ENCODE results near the gene LNX2.
"Not testable (repeated sequence)": the region's sequence is repeated elsewhere in the genome, so short reads cannot be mapped to it uniquely, and the experiment has no call there.

The LNX2 gene

DNA sequence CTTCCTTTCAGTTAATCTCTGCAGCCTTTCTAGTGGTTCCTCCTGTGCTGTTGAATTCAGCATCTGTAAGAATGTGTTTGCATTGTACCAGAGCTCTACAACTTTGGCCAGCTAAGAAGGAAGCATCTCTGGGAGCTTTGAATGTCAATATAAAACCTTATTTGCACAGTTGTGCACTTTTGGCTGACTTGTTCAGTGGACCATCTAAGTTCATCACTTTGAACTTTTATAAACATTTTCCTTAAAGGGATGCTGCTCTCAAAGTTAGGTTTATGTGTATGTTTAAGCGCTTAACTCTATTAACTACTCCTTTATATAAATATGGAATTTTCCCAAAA lies 16.9 kb upstream of the LNX2 start:
- no peak for DNase-seq (ENCODE audit: low read depth in 2 of 2)

DNA sequence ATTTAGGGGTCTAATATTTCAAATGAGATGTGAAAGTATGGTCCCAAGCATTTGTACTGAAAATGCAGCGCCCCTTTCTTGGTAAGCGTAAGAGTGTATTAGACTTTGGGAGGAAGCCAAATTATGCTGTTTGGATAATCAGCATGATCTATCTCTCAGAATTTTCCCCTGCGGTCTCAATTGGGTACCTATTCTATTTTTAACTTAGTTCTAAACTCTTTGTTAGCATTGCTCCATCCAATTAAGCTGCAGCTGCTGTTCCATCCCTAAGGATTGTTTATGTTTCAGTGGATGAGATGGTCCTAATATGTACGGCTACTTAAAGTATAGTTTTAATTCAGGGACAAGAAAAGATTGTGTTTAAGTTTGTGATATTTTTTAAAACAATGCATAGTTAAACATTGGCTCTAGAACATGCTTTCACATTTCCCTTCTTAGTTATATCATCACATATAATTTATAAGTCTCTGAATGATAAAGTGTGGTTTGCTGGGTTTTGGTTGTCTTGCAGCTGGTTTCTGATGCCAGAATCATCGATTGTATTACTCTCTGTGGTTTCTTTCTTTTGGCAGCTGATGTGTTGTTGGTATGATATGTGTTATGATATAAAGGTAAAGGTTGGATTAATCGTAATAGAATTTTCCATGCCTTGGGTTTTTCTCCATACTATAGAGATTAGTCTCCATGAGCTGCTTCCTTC lies 16.4 kb upstream of the LNX2 start:
- peak in 1 of 2 experiments; percentile 40 for DNase-seq (ENCODE audit: low read depth in 2 of 2)

DNA sequence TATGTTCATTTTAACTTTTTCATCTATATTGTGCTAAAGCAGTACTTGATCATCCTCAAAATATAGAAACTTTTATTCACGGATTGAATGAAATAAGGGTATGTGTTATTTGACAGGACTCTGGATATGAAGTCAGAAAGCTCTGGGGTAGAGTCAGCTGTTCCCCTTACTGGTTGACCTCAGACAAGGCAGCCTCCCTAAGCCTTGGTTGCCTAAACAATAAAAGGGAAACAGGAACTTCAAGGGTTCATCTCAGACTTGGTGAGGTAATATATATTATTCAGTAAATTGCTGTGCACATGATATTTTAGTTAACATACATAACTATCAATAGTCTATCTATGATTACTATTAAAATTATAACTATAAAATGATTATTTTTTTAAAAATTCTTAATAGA lies 14.9 kb upstream of the LNX2 start:
- DNase-seq (ENCODE audit: low read depth in 2 of 2) = no peak

DNA sequence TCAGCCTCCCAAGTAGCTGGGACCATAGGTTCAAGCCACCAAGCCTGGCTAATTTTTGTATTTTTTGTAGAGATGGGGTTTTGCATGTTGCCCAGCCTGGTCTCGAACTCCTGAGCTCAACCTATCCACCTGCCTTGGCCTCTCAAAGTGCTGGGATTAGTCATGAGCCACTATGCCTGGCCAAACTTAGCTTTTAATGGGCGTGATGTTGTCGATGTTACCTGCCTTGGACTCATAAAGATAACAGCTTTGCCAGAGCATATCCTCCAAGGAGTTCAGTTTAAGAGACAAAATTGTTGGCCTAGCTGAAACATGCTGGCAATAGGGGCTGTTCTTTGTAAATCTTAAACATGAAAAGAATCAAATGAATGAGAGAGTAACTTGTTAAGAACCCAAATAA lies 14.5 kb upstream of the LNX2 start:
- DNase-seq (ENCODE audit: low read depth in 2 of 2) = no peak

DNA sequence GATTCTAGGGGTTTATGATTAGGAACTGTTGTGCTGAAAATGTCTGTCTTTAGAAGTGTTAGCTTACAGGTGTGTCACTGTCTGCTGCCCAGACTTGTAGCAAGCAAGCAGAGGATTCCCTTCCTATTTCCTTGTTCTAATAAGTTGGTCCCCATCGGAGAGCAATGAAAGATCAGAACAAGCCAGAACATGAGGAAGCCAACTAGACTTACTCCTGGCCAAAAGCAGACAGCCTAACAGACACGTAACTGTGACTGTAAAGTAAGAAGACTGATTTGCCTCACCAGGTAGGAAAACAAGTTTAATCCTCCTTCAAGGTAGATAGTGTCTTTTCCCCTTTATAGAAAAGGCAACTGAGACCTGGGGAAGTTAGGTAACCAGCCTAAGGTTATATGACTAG lies 13.9 kb upstream of the LNX2 start:
- no peak for DNase-seq (ENCODE audit: low read depth in 2 of 2)

DNA sequence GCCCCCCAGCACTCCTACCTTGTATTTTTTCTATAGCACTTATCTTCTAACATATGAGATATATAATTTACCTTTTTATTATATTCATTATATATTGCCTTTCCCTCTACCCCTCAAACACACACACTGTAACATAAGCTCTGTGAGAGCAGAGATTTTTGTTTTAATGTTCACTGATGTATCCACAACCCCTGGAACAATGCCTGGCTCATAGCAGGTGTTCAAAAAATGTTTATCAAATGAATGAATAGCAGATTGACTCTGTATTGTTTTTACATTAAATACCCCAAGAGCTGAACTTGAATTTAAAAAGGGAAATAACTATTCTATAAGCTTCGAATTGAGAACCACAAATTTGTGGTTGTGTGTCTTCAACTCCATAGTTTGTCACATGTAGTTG lies 12.3 kb upstream of the LNX2 start:
- no peak for DNase-seq (ENCODE audit: low read depth in 2 of 2)

DNA sequence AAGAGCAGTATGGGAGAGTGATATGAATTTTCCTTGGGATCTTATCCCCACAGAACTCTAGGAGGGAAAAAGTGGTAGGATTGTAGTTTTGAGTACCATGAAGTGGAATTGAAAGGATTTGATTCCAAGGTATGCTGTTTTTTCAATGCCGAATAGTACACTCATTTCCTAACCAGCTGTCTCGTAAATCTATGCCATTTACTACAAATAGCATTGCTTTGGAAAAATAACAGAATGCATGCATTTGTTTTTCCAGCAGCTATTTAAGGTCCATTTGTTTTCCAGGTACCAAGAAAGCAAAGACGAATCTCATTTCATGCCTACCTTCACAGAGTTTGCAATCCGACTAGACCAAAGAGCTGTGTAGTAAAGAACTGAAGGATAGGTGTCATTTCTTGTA lies 11.9 kb upstream of the LNX2 start:
- DNase-seq (ENCODE audit: low read depth in 2 of 2) = no peak

DNA sequence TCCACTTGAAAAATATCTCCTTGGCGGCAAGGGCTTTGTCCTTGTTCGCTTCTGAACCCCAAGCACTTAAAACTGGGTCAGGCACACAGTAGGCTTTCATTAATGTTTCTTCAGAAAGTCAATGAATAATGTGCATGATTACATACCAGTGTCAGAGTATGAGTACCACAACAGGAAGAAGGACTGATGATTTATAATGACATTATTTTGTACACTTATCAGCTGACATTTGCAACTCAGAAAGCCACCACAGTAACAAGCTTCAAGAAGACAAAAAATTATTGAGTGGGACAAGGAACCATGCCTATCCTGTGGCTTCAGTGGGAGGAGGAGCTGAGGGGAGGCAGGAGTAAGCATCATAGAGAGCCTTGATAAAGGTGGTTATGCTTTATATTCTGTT lies 11.3 kb upstream of the LNX2 start:
- DNase-seq (ENCODE audit: low read depth in 2 of 2) = no peak

DNA sequence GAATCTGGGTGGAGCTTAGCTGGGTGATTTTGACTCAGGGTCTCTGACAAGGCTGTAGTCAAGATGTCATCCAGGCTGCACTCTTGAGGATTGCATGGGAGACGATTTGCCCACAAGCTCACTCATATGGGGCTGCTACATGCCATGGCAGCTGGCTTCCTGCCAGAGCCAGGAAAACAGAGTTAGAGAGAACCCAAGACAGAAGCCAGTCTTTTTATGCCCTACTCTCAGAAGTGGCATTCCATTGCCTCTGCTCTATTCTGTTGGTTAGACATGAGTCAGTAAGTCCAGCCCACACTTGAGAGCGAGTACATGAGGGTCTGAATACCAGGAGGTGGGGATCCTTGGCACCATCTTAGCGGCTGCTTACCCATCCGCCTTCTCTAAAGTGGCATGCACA lies 10.8 kb upstream of the LNX2 start:
- DNase-seq (ENCODE audit: low read depth in 2 of 2) = no peak

DNA sequence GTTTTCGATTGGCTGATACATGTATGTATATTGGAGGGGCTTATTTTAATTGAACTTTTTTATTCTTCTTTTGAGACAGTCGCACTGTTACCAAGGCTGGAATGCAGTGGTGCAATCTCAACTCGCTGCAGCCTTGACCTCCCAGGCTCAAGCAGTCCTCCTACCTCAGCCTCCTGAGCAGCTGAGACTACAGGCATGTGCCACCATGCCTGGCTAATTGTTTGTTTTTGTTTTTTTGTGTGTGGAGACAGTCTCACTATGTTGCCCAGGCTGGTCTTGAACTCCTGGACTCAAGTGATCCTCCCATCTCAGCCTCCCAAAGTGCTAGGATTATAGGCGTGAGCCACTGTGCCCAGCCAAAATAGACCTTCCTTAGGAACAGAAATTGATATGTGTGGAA lies 8.4 kb upstream of the LNX2 start:
- DNase-seq (ENCODE audit: low read depth in 2 of 2) = not testable (repeated sequence)

DNA sequence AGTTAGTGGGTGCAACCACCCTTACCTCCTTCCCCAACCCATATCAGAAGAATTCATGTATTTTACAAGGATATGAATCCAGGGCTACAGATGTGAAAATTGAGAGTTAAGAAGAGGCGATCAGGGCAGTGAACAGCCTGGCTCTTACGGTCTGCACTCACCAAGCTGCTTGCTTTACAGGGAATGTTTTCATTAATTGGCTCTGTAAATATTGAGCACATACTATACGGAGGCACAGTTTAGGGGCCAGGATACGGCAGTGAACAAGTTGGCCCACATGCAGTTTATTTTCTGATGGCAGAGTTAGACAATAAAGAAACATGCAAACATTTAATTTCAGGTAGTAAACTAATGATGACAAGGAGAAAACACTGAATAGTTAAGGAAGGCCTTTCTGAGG lies 7.8 kb upstream of the LNX2 start:
- no peak for DNase-seq (ENCODE audit: low read depth in 2 of 2)

DNA sequence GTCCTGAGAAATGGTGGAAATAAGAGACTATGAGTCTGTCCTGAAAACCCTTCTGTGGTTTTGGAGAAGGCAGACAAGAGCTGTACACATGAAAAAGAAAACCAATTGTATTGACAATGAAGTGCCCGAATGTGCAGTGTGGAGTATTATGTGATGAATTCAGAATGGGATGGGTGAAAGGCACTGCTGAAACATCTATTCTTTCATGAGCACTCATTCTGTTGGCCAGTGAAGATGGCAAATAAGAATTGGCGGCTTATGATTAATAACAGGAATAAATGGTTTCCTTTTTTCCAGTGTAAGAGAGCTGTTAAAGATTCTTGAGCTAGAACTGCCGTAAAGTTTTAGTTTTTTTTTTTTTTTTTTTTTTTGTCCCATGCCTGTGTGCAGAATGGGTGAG lies 7.1 kb upstream of the LNX2 start:
- DNase-seq (ENCODE audit: low read depth in 2 of 2) = no peak

DNA sequence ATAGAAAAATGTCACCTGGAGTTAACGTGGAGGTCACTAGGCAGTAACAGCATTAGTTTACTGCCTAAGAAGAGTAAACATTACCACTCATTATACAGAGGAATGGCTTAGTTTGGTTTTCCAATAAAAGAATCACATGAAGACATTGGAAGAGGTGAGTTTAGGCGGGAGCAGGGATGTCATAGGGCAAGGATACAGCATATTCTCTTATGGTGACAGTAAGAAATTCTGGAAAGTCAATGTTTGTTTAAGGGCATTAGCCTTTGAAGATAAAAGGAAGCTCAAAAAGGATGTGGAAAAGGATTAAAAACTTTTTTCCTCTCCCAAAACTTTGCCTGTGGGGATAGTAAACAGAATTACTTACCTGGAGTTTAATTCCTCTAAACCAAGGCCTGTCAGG lies 5.5 kb upstream of the LNX2 start:
- no peak for DNase-seq (ENCODE audit: low read depth in 2 of 2)

DNA sequence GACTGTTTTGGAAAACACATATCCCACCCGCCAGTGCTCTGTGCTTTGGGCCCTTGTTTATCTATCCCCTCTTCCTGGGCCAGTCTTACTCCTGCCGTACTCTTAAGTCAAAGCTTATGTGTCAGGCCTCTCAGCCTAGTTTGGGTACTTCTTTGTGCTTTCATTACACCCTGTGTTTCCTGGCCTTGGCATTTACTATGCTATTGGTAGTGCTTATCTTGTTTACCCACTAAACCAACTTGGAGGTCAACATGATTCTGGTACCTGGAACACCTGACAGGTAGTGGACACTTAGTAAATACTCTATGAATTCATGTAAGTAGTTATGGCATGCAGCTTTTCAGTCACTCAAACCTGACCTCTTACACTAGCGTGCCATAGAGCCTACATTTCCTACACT lies 3.7 kb upstream of the LNX2 start:
- no peak for DNase-seq (ENCODE audit: low read depth in 2 of 2)

DNA sequence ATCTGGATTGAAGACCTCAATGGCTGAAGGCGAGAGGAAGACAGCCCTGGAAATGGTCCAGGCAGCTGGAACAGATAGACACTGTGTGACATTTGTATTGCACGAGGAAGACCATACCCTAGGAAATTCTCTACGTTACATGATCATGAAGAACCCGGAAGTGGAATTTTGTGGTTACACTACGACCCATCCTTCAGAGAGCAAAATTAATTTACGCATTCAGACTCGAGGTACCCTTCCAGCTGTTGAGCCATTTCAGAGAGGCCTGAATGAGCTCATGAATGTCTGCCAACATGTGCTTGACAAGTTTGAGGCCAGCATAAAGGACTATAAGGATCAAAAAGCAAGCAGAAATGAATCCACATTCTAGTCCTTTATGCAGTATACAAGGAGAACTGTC lies 2.6 kb upstream of the LNX2 start:
- DNase-seq (ENCODE audit: low read depth in 2 of 2) = no peak

DNA sequence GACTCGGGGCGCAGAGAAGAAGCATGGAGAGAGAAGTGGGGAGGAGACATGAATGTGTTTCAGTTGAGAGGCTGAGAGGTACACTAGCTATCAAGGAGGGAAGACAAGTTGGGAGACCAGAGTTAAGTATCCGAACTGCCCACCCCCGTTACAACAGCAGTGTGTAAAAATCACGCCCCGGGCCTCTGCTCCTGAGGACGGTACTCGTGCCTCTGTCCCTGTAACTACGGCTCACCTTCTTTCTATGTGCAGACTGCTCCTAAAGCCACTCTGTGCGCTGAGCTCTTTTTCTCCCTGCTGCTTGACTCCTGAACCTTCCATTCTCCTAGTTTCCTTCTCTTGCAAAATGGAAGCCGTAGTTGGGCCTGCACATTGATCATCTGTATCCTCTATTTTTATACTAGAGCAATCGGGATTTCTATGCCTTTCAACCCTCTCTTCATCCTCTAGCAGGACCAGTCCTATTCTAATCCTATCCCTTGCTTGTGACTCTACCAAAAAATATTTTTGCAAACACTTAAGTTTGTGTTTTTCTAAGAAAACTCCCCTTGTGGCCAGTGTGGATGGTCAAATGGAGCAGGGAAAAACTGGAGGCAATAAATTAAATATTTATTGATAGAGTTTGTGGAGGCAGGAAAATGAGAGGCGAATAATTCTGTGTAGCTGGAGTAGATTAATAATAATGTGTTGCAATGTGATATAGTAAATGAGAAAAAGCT lies 1.9 kb upstream of the LNX2 start:
- no peak for DNase-seq (ENCODE audit: low read depth in 2 of 2)

DNA sequence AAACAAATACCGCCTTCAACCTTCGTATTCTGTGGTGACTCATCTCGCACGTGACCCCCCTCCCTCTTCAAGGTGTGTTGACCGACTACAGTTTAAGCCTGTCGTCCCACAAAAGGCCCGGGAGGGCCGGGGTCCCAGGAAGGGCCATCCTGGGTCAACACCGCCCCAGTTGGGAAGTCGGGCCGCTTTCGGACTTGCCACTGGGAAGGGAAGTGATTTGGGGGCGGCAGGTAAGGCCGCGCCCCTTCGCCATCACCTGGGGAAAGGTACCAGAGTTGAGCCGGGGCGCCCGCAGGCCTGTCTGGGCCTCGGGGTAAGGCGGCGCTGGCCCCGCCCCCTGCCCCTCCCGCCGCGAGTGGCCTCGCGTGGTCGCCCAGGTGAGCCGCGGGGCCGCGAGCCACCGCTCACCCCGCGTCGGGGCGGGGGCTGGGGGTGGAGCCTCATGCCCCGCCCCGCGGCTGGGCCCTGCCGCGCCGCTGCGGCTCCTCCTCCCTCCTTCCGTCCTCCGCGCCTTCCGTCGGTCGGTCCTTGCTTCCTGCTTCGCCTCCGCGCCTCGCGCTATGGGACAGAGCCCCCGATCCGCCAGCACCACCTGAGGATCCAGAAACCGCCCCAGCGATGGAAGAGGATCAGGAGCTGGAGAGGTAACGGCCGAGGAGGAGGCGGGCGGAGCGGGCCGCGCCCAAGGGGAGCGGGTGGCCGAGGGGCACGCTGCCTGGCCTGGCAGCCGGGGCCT lies 1.2 kb upstream of the LNX2 start, which contains the start of gene POLR1D:
Gene POLR1D, plus strand, starts transcription at position 527 of the 736 bp plus-strand sequence. Its CDS starts 92 bp downstream, at position 619.
- no peak for DNase-seq (ENCODE audit: low read depth in 2 of 2)

DNA sequence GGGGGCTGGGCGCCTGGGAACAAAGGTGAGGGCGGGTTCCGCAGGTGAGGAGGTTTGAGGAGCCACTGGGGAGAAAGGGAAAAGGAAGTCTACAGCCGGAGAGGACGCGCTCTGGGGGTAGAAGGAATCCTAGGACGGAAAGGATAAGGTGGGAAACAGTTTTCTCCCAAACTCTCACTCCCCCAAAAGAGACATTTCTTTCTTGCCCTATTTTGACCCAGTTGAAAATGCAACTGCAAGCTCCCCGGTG lies 712 bp upstream of the LNX2 start:
- DNase-seq (ENCODE audit: low read depth in 2 of 2) = no peak

DNA sequence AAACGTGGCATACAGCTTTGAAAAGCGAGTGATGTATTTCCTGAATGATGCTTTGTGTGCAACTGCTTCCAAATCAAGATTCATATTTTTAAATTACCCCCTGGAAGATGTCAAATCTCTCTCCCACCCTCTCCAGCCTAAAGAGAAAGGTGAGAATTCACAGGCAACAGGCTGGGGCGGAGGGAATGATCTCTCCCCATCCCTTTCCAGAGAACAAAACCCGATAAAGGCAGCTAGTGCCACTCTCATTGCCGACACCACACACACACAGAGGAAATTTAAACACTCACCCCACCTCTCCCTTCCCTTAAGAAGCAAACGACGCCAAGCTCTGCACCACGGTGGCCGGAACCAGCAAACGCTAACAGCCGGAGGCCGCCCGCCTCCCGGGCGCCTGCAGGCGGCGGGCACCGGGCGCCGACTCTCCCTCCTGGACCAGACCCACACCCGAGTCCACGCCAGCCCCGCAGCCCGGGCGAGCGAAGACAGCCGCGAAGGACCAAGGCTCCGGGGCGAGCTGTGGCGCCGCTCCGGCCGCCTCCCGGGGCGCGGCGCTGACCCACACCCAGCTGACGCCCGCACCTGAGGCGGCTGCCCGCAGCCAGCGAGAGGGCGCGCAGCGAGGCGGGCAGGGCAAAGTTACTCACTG lies 477 bp downstream of the LNX2 start:
- DNase-seq (ENCODE audit: low read depth in 2 of 2) = no peak

DNA sequence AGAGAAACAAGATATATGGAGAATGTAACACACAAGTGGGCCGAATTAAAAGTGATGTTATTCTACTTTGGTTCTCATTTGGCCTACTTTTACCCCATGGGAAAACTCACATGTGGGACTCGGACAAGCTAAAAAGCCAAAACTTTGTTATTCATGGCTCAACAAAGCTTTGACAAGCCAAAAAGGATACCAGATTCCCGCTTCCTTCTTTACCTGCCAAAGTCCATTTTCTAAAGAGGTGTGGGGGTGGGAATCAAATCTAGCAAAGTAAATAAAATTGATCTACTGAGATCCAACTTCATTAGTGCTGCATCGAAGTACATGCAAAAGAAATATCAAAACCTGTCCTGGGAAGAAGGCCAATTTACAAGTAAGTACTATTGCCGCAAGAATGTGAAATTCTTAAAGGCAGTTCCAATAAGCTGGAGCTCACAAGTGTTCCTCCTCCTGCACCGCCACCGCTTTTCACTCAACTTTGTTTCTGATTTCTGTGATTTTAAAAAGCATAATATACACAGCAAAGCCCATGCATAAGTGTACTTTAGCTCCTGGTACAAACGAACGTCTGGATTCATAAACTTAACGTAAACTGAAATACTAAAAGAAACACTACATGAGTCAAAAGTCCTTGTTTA lies 1.1 kb downstream of the LNX2 start:
- DNase-seq (ENCODE audit: low read depth in 2 of 2) = no peak

DNA sequence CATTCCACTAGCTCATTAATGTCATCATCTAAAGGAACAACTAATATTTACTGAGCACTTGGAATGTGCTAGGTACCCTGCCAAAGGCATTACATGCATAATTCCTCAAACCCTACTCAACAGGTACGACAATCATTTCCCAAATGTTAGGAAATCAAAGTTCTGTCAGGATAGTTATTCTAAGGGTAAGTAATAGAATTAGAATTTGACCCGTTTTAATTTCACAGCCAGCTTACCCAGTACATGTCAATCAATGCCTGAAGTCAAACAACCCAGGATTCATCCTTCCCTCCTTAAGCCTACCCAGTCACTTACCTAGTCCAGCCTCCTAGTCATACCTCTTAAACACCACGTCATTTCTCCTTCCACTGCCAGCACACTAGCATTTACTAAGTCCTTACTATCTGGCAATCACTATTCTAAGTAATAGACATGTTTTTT lies 2.4 kb downstream of the LNX2 start:
- no peak for DNase-seq (ENCODE audit: low read depth in 2 of 2)

DNA sequence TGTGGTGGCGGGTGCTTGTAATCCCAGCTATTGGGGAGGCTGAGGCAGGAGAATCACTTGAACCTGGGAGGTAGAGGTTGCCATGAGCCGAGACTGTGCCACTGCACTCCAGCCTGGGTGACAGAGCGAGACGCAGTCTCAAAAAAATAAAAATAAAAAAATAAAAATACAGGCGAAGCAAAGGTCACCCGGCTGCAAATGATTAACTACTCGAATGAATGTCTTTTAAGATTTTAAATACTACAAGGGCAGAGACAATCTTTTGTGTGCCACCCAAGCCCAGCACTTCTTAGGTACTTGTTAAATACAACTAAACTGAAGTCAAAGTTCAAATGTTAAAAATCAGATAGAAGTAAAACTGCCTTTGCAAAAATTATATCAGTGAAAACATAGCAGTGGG lies 6.7 kb downstream of the LNX2 start:
- DNase-seq (ENCODE audit: low read depth in 2 of 2) = no peak
